ENCODE measurements around the gene ADGRA1. TPM values are rescaled to one million over a fixed set of nuclear protein-coding genes. Genes with fewer than 3 reads are reported as not detected.

ADGRA1 gene
- total RNA-seq, 3 donors from 2014 or later (not counting 1 experiment from before 2014, with no cell fraction given) = not detected

GRCh38 chr10:133072720-133073390 lies 14.9 kb upstream of the ADGRA1 start:
- no peak overlapping the region for H3K4me3 ChIP-seq (ENCODE audit: low read length)
- H3K27ac ChIP-seq (ENCODE audit: low read length) = no peak overlapping the region
- H3K4me3 Mint-ChIP-seq = no peak overlapping the region
- no peaks in the 10 kb centered on the region for H3K4me1 Mint-ChIP-seq
- TF ChIP-seq CTCF (IDR thresholded peaks at IDR 0.05) = no peak
- ATAC-seq (no peak), DNase-seq (no peak)
- no peaks in the 10 kb centered on the region for H3K9me3 Mint-ChIP-seq
- no peaks in the 10 kb centered on the region for H3K36me3 ChIP-seq (ENCODE audit: control insufficient read depth, insufficient read depth, low read length)
- H3K27ac Mint-ChIP-seq = no peak overlapping the region
- WGBS (ENCODE audit: insufficient coverage) = 92% methylated on average over 34 of the region's 34 CpGs
- no peaks in the 10 kb centered on the region for H3K9me3 ChIP-seq (ENCODE audit: control insufficient read depth, insufficient read depth, low read length)
- intact Hi-C loops (cut with micrococcal nuclease) = no loop called here
- no peaks in the 10 kb centered on the region for H3K27me3 Mint-ChIP-seq (ENCODE audit: low read depth in 2 of 2)
- no peaks in the 10 kb centered on the region for H3K36me3 Mint-ChIP-seq
- no peaks in the 10 kb centered on the region for H3K4me1 ChIP-seq (ENCODE audit: control insufficient read depth, insufficient read depth, low read length)
- no peaks in the 10 kb centered on the region for H3K27me3 ChIP-seq (ENCODE audit: control insufficient read depth, insufficient read depth, low read length)

- Mint-ChIP-seq H3K36me3 (no peaks in the 10 kb centered on the region), H3K27me3 (ENCODE audit: low read depth in 2 of 2) (no peaks in the 10 kb centered on the region), H3K27ac (no peak overlapping the region), H3K4me3 (no peak overlapping the region), H3K9me3 (no peaks in the 10 kb centered on the region), H3K4me1 (no peaks in the 10 kb centered on the region)
- Histone ChIP-seq H3K9me3 (ENCODE audit: control insufficient read depth, insufficient read depth, low read length) (no peaks in the 10 kb centered on the region), H3K27me3 (ENCODE audit: control insufficient read depth, insufficient read depth, low read length) (no peaks in the 10 kb centered on the region), H3K36me3 (ENCODE audit: control insufficient read depth, insufficient read depth, low read length) (no peaks in the 10 kb centered on the region), H3K4me1 (ENCODE audit: control insufficient read depth, insufficient read depth, low read length) (no peaks in the 10 kb centered on the region), H3K27ac (ENCODE audit: low read length) (no peak overlapping the region), H3K4me3 (ENCODE audit: low read length) (no peak overlapping the region)
- no peak for TF ChIP-seq CTCF (IDR thresholded peaks at IDR 0.05)
- DNase-seq (no peak), ATAC-seq (no peak)
- 67% methylated on average over 25 of the region's 25 CpGs for WGBS (ENCODE audit: insufficient coverage)
- intact Hi-C loops (cut with micrococcal nuclease) = no loop called here
These were observed 12.2 kb upstream of the ADGRA1 start for GRCh38 chr10:133075346-133076137.

- Mint-ChIP-seq H3K4me3 (no peak overlapping the region), H3K9me3 (no peaks in the 10 kb centered on the region), H3K36me3 (no peaks in the 10 kb centered on the region), H3K27me3 (ENCODE audit: low read depth in 2 of 2) (no peaks in the 10 kb centered on the region), H3K27ac (no peak overlapping the region), H3K4me1 (no peaks in the 10 kb centered on the region)
- Histone ChIP-seq H3K36me3 (ENCODE audit: control insufficient read depth, insufficient read depth, low read length) (no peaks in the 10 kb centered on the region), H3K9me3 (ENCODE audit: control insufficient read depth, insufficient read depth, low read length) (no peaks in the 10 kb centered on the region), H3K4me1 (ENCODE audit: control insufficient read depth, insufficient read depth, low read length) (no peaks in the 10 kb centered on the region), H3K4me3 (ENCODE audit: low read length) (no peak overlapping the region), H3K27ac (ENCODE audit: low read length) (no peak overlapping the region), H3K27me3 (ENCODE audit: control insufficient read depth, insufficient read depth, low read length) (no peaks in the 10 kb centered on the region)
- no peak for DNase-seq
- intact Hi-C loops (cut with micrococcal nuclease) = no loop called here
- TF ChIP-seq CTCF (IDR thresholded peaks at IDR 0.05) = no peak
- no peak for ATAC-seq
- 93% methylated on average over 29 of the region's 30 CpGs for whole genome bisulfite sequencing (ENCODE audit: insufficient coverage)
These were observed 11.3 kb upstream of the ADGRA1 start for GRCh38 chr10:133076274-133077038.
